GM12878 (cell line): Measurements from ENCODE around the gene C3orf20. TPM values are rescaled to one million over a fixed set of nuclear protein-coding genes. Genes with fewer than 3 reads are reported as not detected.
"Not testable (repeated sequence)": the region's sequence is repeated elsewhere in the genome, so short reads cannot be mapped to it uniquely, and the experiment has no call there.

Source experiments
- ATAC-seq: fragments of 200-7000 bp; cut with Tn5 transposase; 3 replicates; pipeline ENCODE4 v1.9.1; 2020; ENCODE audit warnings: mild to moderate bottlenecking, moderate library complexity
- BruUV-seq: library from RNA; stranded (reverse); fragments of 400-500 nt; replicated peaks from 2 replicates; lab custom pipeline; 2021; lab: Mats Ljungman, UMichigan
- CTCF ChIA-PET: fragments of 300-600 bp; sonication (Branson Sonifier 250); formaldehyde crosslinking; extraction: SDS; loops from one replicate; lab custom pipeline; 2021; ENCODE audit warnings: inconsistent platforms; lab: Yijun Ruan, JAX
- POLR2A ChIA-PET: fragments of 350-600 bp; formaldehyde crosslinking; extraction: SDS; loops from one replicate; lab custom pipeline; 2021; ENCODE audit warnings: inconsistent platforms; lab: Charles Lee
- RAD21 ChIA-PET: fragments of 300-600 bp; sonication (Branson Sonifier 250); formaldehyde crosslinking; loops from one replicate; lab custom pipeline; 2023; ENCODE audit warnings: antibody characterized with exemption; ENCODE audit not compliant: unreplicated experiment; lab: Charles Lee
- SMC1A ChIA-PET: fragments of 300-600 bp; sonication (Branson Sonifier 250); formaldehyde crosslinking; loops from one replicate; lab custom pipeline; 2023; ENCODE audit not compliant: unreplicated experiment, uncharacterized antibody; lab: Charles Lee
- DNase-seq: peaks from one replicate; pipeline ENCODE4 v3.0.0-alpha.2; 2011; ENCODE audit warnings: low read depth, low spot score
- FAIRE-seq: peaks from 3 replicates; lab custom pipeline; 2011; peaks lifted over from hg19 to GRCh38; lab: Jason Lieb, UNC
- H2AFZ ChIP-seq: 2 replicates; pipeline ENCODE4 v1.6.0; 2011; ENCODE audit warnings: low read depth, low read length, control low read depth; ENCODE audit not compliant: control insufficient read depth
- H3K27ac ChIP-seq: 2 replicates; pipeline ENCODE4 v1.5.1; 2011; ENCODE audit warnings: control low read depth; ENCODE audit not compliant: control insufficient read depth, insufficient read depth
- H3K27me3 ChIP-seq, 2 experiments: replicated peaks in 1 of 2; 2 replicates each; pipeline versions ENCODE4 v1.6.0 to v1.6.1; 2011; ENCODE audit warnings: low read length in 1 of 2; ENCODE audit not compliant: control insufficient read depth in 2 of 2, insufficient read depth in 2 of 2
- H3K36me3 ChIP-seq, 2 experiments: 2 replicates each; pipeline ENCODE4 v1.5.1; 2011; ENCODE audit warnings: low read length in 1 of 2; ENCODE audit not compliant: control insufficient read depth in 2 of 2, insufficient read depth in 2 of 2
- H3K4me1 ChIP-seq: 2 replicates; pipeline ENCODE4 v1.6.1; 2011; ENCODE audit warnings: mild to moderate bottlenecking, low read length, moderate library complexity, mixed read lengths; ENCODE audit not compliant: control insufficient read depth, insufficient read depth
- H3K4me2 ChIP-seq: 2 replicates; pipeline ENCODE4 v1.6.0; 2011; ENCODE audit warnings: control low read depth; ENCODE audit not compliant: control insufficient read depth, insufficient read depth
- H3K4me3 ChIP-seq: fragments of 200-600 bp; sonication (generic); 2 replicates; pipeline ENCODE4 v1.5.1; 2016
- H3K79me2 ChIP-seq: 2 replicates; pipeline ENCODE4 v1.6.0; 2011; ENCODE audit warnings: low read length; ENCODE audit not compliant: control insufficient read depth, insufficient read depth
- H3K9ac ChIP-seq: 2 replicates; pipeline ENCODE4 v1.8.0; 2011; ENCODE audit warnings: low read length, control low read depth, mixed read lengths; ENCODE audit not compliant: control insufficient read depth, insufficient read depth
- H3K9me3 ChIP-seq: replicated peaks from 3 replicates; pipeline ENCODE4 v1.5.1; 2011; ENCODE audit warnings: mild to moderate bottlenecking, low read length; ENCODE audit not compliant: control insufficient read depth, insufficient read depth
- H4K20me1 ChIP-seq: 2 replicates; pipeline ENCODE4 v1.6.0; 2011; ENCODE audit not compliant: control insufficient read depth, insufficient read depth
- BACH1 ChIP-seq: fragments of 450-650 bp; IDR thresholded peaks from 2 replicates; pipeline ENCODE4 v1.6.1; 2017; ENCODE audit warnings: mild to moderate bottlenecking, borderline replicate concordance
- BHLHE40 ChIP-seq, 2 experiments: fragments of 450-650 bp in 1 of 2; IDR thresholded peaks; 2 replicates each; pipeline ENCODE4 v1.6.1; 2011 to 2017; ENCODE audit warnings: low read depth in 2 of 2, borderline replicate concordance in 1 of 2, improper control_type of control experiment in 1 of 2, low read length in 1 of 2, mild to moderate bottlenecking in 1 of 2
- CHD2 ChIP-seq: IDR thresholded peaks from 2 replicates; pipeline ENCODE4 v1.6.1; 2011; ENCODE audit warnings: low read depth, low read length, improper control_type of control experiment, borderline replicate concordance
- WGBS: methylation state at CpG from one replicate; pipeline ENCODE4 v1.1.6; 2016; ENCODE audit warnings: low lambda C conversion rate; ENCODE audit not compliant: insufficient replicate concordance, insufficient coverage; ENCODE audit errors: missing lambda C conversion rate; 5-methylcytosine and 5-hydroxymethylcytosine counted together
- in situ Hi-C: fragments of 300-500 bp; cut with MboI; formaldehyde crosslinking; loops from 9 replicates; pipeline ENCODE4 v1.14.3; 2018; ENCODE audit warnings: mixed read lengths
- intact Hi-C: fragments of 100-400 bp; cut with micrococcal nuclease; formaldehyde crosslinking; loops from one replicate; pipeline ENCODE4 v1.14.2; 2022; ENCODE audit not compliant: unreplicated experiment
- polyA plus RNA-seq, 11 experiments: library from polyadenylated mRNA; depleted of rRNA in 4 of 11; unstranded in 6 of 11; stranded (reverse) in 5 of 11; fragments of >200 nt; fragmentation: Nextera tagmentation in 4 of 11; fragmentation: Illumina TruSeq in 1 of 11; extraction: Ambion mirVana in 4 of 11; extraction: Trizol in 1 of 11; gene quantifications; 1 replicate in 1 of 11; 2 replicates in 10 of 11; pipeline versions ENCODE4 v1.2.1 to v1.2.3, GENCODE V29; 2011 to 2016; ENCODE audit warnings: inconsistent platforms in 2 of 11, missing spikeins in 2 of 11, low read depth in 1 of 11
- total RNA-seq, 4 experiments: library from RNA; depleted of rRNA in 3 of 4; stranded (reverse); fragments of >200 nt in 3 of 4; fragmentation: Illumina TruSeq in 1 of 4; extraction: Trizol in 1 of 4; gene quantifications; 2 replicates each; pipeline versions ENCODE4 v1.2.1 to v1.2.3, GENCODE V29; 2013 to 2021
- TF ChIP-seq, protein P1 (sequence below): fragments of 450-650 bp; IDR thresholded peaks from 2 replicates; pipeline ENCODE4 v1.6.1; 2016; ENCODE audit warnings: mild to moderate bottlenecking

Gene C3orf20
- total and polyA plus RNA-seq, 10 of the 15 experiments (the other 5 are each of a cell fraction or from before 2014, with no cell fraction given), result 0.05 to 2.9 (median 1.0) TPM

DNA sequence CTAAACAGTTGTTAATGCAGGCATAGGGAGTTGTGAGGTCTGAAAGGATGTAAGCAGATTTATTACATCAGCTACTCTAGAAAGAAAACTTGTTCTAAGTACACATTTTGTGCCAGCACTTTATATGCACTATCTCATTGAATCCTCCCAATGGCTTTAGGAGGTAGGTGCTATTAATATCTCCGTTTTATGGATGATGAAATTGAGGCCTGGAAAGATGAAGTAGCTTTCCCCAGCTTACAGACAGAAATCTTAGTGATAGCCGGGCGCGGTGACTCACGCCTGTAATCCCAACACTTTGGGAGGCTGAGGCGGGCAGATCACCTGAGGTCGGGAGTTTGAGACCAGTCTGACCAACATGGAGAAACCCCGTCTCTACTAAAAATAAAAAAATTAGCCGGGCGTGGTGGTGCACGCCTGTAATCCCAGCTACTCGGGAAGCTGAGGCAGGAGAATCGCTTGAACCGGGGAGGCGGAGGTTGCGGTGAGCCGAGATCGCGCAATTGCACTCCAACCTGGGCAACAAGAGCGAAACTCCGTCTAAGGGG lies 22.5 kb upstream of the C3orf20 start:
- ATAC-seq, H2AFZ ChIP-seq, H3K9me3 ChIP-seq, in situ Hi-C loops, H3K4me1 ChIP-seq, FAIRE-seq, intact Hi-C loops, BruUV-seq, H4K20me1 ChIP-seq, DNase-seq, H3K27me3 ChIP-seq: not testable (repeated sequence)
- RAD21 ChIA-PET, result interaction anchor here (0.8 to 7.7 kb wide), 4 partner anchors 9 to 1640 kb away, joined by 3 to 38 read pairs (median 4); no protein-coding TSS in a partner anchor
- CTCF ChIA-PET, result interaction anchor here (0.5 to 5.4 kb wide), 12 partner anchors 12 to 269 kb away, joined by 3 to 53 read pairs (median 4); partner anchors contain the start of gene C3orf20
- 85% methylated on average over 21 of the region's 21 CpGs for WGBS
- peaks cover 0 to 26% of the 10 kb centered on the region in 2 experiments; a peak in 2 of 4 replicates for H3K36me3 ChIP-seq
- peak overlapping the region; percentile 92 for H3K4me2 ChIP-seq
- H3K9ac ChIP-seq, result peak overlapping the region; percentile 93
- H3K79me2 ChIP-seq, result peaks cover 34% of the 10 kb centered on the region
- TF ChIP-seq, protein P1, sequence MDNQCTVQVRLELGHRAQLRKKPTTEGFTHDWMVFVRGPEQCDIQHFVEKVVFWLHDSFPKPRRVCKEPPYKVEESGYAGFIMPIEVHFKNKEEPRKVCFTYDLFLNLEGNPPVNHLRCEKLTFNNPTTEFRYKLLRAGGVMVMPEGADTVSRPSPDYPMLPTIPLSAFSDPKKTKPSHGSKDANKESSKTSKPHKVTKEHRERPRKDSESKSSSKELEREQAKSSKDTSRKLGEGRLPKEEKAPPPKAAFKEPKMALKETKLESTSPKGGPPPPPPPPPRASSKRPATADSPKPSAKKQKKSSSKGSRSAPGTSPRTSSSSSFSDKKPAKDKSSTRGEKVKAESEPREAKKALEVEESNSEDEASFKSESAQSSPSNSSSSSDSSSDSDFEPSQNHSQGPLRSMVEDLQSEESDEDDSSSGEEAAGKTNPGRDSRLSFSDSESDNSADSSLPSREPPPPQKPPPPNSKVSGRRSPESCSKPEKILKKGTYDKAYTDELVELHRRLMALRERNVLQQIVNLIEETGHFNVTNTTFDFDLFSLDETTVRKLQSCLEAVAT, result peak; percentile 91
- SMC1A ChIA-PET, result interaction anchor here (1.0 to 5.9 kb wide), 10 partner anchors 11 to 129 kb away, joined by 3 to 57 read pairs (median 8); no protein-coding TSS in a partner anchor
- H3K4me3 ChIP-seq, result peak overlapping the region; percentile 84
- H3K27ac ChIP-seq, result peak overlapping the region; percentile 91
- POLR2A ChIA-PET, result interaction anchor here (0.8 to 1.7 kb wide), 5 partner anchors 8 to 474 kb away, joined by 3 to 10 read pairs (median 5); partner anchors contain the start of genes LSM3 and XPC

DNA sequence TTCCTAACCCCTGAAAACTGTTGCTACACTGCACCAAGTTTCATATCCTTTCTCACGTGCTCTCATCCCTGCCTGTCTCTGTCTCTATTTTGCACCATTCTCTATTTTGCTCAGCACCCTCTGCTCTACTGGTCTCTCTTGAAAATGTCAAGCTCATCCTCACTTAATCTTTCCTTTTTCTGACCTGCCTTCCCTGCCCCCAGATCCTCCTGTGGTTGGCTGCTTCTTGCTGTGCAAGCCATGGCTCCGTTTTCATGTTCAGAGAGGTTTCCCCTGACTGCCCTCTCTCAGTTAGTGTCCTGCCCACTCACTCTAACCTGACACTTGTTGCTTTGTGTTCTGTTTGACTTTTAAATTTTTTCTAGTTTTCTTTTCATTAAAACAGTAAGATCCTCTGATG lies 17.4 kb upstream of the C3orf20 start:
- RAD21 ChIA-PET, result interaction anchor here (1.0 kb wide), 1 partner anchor 29 kb away, joined by 3 read pairs; no protein-coding TSS in a partner anchor
- intact Hi-C loops, result no loop called here
- peaks cover 7% of the 10 kb centered on the region; the same call in 1 of the 2 replicates for H3K4me1 ChIP-seq
- H3K4me3 ChIP-seq, result no peak overlapping the region
- DNase-seq, result no peak
- in situ Hi-C loops, result no loop called here
- BruUV-seq, result no TSS peak
- CTCF ChIA-PET, result no interaction called here
- no peak overlapping the region for H3K9ac ChIP-seq
- WGBS, result 15% methylated on average over 2 of the region's 2 CpGs
- peak overlapping the region; percentile 10; the same call in 1 of the 2 replicates for H3K27ac ChIP-seq
- no peaks in the 10 kb centered on the region for H3K27me3 ChIP-seq
- no peak for FAIRE-seq
- H2AFZ ChIP-seq, result no peak overlapping the region
- H4K20me1 ChIP-seq, result no peaks in the 10 kb centered on the region
- H3K79me2 ChIP-seq, result peaks cover 19% of the 10 kb centered on the region
- peak overlapping the region; percentile 47 for H3K4me2 ChIP-seq
- peaks cover 16 to 53% of the 10 kb centered on the region in 2 experiments for H3K36me3 ChIP-seq
- SMC1A ChIA-PET, result no interaction called here
- POLR2A ChIA-PET, result interaction anchor here (1.5 kb wide), 1 partner anchor 11 kb away, joined by 6 read pairs; no protein-coding TSS in a partner anchor
- ATAC-seq, result peak; percentile 57
- TF ChIP-seq BHLHE40 (IDR thresholded peaks at IDR 0.05; ENCODE audit: borderline replicate concordance in 1 of 2, low read depth in 2 of 2, low read length in 1 of 2) (peak in 1 of 2 experiments; percentile 27; a peak in 1 of 4 replicates), CHD2 (no peak), BACH1 (no peak)
- H3K9me3 ChIP-seq, result no peaks in the 10 kb centered on the region
